ENCODE results near the gene TNFSF4. TPM values are rescaled to one million over a fixed set of nuclear protein-coding genes. Genes with fewer than 3 reads are reported as not detected.

TNFSF4 gene
- total RNA-seq, 2 donors from 2014 or later: 1.0 to 1.4 TPM

- no peaks in the 10 kb centered on the region for H3K27me3 ChIP-seq
- H3K27ac ChIP-seq: no peak overlapping the region
- TF ChIP-seq CTCF (IDR thresholded peaks at IDR 0.05): no peak
- H3K9me3 ChIP-seq: peaks cover 0 to 17% of the 10 kb centered on the region in 2 donors
- H3K36me3 ChIP-seq: no peaks in the 10 kb centered on the region
- H3K4me3 ChIP-seq: no peak overlapping the region
- no peaks in the 10 kb centered on the region for H3K4me1 ChIP-seq
- DNase-seq (ENCODE audit: low spot score): no peak
These were observed 33.7 kb downstream of the TNFSF4 start for GRCh38 chr1:173173388-173173787.

GRCh38 chr1:173171152-173171551 is 36.0 kb downstream of the TNFSF4 start:
- no peaks in the 10 kb centered on the region for H3K27me3 ChIP-seq
- peaks cover 0 to 11% of the 10 kb centered on the region in 2 donors for H3K9me3 ChIP-seq
- DNase-seq (ENCODE audit: low spot score): no peak
- no peak overlapping the region for H3K27ac ChIP-seq
- no peaks in the 10 kb centered on the region for H3K36me3 ChIP-seq
- no peak for TF ChIP-seq CTCF (IDR thresholded peaks at IDR 0.05)
- H3K4me1 ChIP-seq: no peaks in the 10 kb centered on the region
- no peak overlapping the region for H3K4me3 ChIP-seq

- peaks cover 0 to 11% of the 10 kb centered on the region in 2 donors for H3K9me3 ChIP-seq
- no peaks in the 10 kb centered on the region for H3K27me3 ChIP-seq
- no peaks in the 10 kb centered on the region for H3K4me1 ChIP-seq
- H3K27ac ChIP-seq: no peak overlapping the region
- DNase-seq (ENCODE audit: low spot score): no peak
- TF ChIP-seq CTCF (IDR thresholded peaks at IDR 0.05): no peak
- H3K36me3 ChIP-seq: no peaks in the 10 kb centered on the region
- no peak overlapping the region for H3K4me3 ChIP-seq
These were observed 38.2 kb downstream of the TNFSF4 start for GRCh38 chr1:173168941-173169340.

- Histone ChIP-seq H3K36me3 (no peaks in the 10 kb centered on the region), H3K4me3 (no peak overlapping the region), H3K4me1 (no peaks in the 10 kb centered on the region), H3K9me3 (no peaks in the 10 kb centered on the region), H3K27ac (no peak overlapping the region), H3K27me3 (no peaks in the 10 kb centered on the region)
- no peak for TF ChIP-seq CTCF (IDR thresholded peaks at IDR 0.05)
- DNase-seq (ENCODE audit: low spot score): no peak
These were observed 42.4 kb downstream of the TNFSF4 start for GRCh38 chr1:173164686-173165085.

- Histone ChIP-seq H3K27me3 (no peaks in the 10 kb centered on the region), H3K36me3 (no peaks in the 10 kb centered on the region), H3K9me3 (no peaks in the 10 kb centered on the region), H3K27ac (no peak overlapping the region), H3K4me3 (no peak overlapping the region), H3K4me1 (no peaks in the 10 kb centered on the region)
- DNase-seq (ENCODE audit: low spot score): no peak
- no peak for TF ChIP-seq CTCF (IDR thresholded peaks at IDR 0.05)
These were observed 43.0 kb downstream of the TNFSF4 start for GRCh38 chr1:173164178-173164577.

GRCh38 chr1:173163222-173163621 is 43.9 kb downstream of the TNFSF4 start:
- Histone ChIP-seq H3K4me3 (no peak overlapping the region), H3K27ac (no peak overlapping the region), H3K9me3 (no peaks in the 10 kb centered on the region), H3K27me3 (no peaks in the 10 kb centered on the region), H3K36me3 (no peaks in the 10 kb centered on the region), H3K4me1 (no peaks in the 10 kb centered on the region)
- TF ChIP-seq CTCF (IDR thresholded peaks at IDR 0.05): no peak
- DNase-seq (ENCODE audit: low spot score): no peak

Measured in right atrium auricular region (tissue), 2 donors.